ENCODE measurements around the gene MCC.

The MCC gene

GRCh38 chr5:113487781-113488644 is at the start of gene MCC:
TSS of gene MCC (minus strand) at chr5:113488453.
- DNase-seq (ENCODE audit: low read depth in 2 of 2) = peak; percentile 81 to 83

GRCh38 chr5:113531481-113532159 is 43.4 kb upstream of the MCC start:
- DNase-seq (ENCODE audit: low read depth in 2 of 2) = no peak

GRCh38 chr5:113527746-113528145 is 39.5 kb upstream of the MCC start:
- DNase-seq (ENCODE audit: low read depth in 2 of 2) = no peak

- DNase-seq (ENCODE audit: low read depth in 2 of 2) = no peak
Observed at GRCh38 chr5:113526421-113526820, 38.2 kb upstream of the MCC start.

GRCh38 chr5:113524927-113525326 is 36.7 kb upstream of the MCC start:
- no peak for DNase-seq (ENCODE audit: low read depth in 2 of 2)

- no peak for DNase-seq (ENCODE audit: low read depth in 2 of 2)
Observed at GRCh38 chr5:113523168-113523567, 34.9 kb upstream of the MCC start.

GRCh38 chr5:113520899-113521298 is 32.6 kb upstream of the MCC start:
- no peak for DNase-seq (ENCODE audit: low read depth in 2 of 2)

GRCh38 chr5:113520429-113520828 is 32.2 kb upstream of the MCC start:
- no peak for DNase-seq (ENCODE audit: low read depth in 2 of 2)

- DNase-seq (ENCODE audit: low read depth in 2 of 2) = no peak
Observed at GRCh38 chr5:113519412-113519811, 31.2 kb upstream of the MCC start.

DNA sequence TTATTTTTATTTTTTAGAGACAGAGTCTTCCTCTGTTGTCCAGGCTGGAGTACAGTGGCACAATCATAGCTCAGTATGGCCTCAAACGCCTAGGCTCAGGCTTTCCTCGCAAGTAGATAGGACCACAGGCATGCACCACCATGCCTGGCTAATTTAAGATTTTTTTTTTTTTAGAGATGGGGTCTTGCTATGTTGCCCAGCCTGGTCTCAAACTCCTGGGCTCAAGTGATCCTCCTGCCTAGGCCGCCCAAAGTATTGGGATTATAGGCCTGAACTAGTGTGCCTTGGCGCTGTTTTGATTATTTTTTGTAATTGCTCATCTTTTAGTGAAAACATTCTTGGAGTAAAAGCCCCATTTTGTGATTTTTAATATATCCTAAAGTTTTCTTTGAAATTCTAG is 30.6 kb upstream of the MCC start:
- no peak for DNase-seq (ENCODE audit: low read depth in 2 of 2)

DNA sequence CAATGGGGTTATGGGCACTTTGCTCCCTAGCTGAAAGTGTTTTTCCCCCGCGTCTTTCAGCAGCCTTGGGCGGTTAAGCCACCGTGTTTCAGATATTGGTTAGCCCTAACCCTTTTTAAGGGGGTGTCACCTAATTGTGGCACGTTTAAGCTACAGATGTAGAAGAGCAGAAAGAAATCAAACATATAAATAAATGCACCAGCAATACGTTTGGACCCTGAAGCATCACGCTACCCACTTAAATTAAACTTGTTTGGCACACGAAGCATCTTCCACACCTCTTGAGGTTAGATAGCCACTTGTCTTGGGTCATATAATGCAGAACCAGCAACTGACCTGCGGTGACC is 26.0 kb upstream of the MCC start:
- DNase-seq (ENCODE audit: low read depth in 2 of 2) = no peak

DNA sequence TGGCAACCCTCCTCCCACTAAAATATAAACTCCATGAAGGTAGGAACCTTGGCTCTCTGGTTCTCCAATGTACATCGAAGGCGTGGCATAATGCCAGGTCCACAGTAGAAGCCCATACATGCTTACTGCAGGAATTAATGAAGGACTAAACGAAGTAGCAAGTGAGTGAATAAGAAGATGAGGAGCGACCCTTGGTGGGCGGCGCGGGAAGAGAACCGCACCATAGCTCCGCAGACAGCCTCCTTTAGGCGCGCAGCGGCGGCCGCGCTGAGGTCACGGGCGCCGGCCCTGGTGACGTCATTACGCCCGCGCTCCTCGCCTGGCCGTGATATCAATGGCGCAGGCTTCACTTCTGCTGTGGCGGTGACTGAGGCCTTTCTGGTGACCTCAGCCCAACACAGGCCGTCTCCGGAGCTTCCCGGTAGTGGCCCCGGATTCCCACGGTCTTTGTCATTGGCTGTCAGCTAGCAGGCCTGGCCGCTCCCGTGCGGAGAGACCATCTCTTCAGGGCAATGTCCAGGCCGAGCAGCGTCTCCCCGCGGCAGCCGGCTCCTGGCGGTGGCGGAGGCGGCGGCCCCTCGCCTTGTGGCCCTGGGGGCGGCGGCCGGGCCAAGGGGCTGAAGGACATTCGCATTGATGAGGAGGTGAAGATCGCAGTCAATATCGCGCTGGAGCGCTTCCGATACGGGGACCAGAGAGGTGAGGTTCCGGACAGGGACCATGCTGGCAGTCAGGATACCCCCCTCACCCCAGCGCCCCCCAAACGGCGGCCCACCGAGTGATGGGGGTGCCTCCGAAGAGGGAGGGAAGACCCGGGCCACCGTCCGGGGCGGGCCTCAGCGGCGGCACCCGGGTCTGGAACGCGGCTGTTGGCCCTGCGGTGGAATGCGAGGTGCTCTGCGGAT is 25.4 kb upstream of the MCC start, which contains the start of gene YTHDC2:
Gene YTHDC2 (plus strand): TSS at position 311 of the 905 bp plus-strand sequence. CDS start 202 bp downstream, at position 513.
- peak; percentile 61 to 64 for DNase-seq (ENCODE audit: low read depth in 2 of 2)

DNA sequence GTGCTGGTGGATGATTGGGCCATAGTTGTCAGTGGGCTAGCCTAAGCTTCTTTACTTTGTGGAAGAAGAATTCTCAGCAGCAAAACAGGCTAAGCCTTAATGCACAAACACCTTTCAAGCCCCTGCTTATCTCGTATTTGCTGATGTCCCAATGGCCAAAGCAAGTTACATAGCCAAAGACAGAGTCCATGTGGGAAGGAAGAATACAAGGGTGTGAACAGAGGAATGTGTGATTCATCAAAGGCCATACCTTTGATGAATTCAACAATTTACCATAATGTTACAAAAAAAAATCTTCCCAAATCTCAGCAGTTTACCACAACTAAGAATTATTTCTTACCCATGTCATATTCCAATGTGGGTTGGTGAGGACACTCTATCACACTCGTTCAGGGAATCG is 24.1 kb upstream of the MCC start:
- no peak for DNase-seq (ENCODE audit: low read depth in 2 of 2)

DNA sequence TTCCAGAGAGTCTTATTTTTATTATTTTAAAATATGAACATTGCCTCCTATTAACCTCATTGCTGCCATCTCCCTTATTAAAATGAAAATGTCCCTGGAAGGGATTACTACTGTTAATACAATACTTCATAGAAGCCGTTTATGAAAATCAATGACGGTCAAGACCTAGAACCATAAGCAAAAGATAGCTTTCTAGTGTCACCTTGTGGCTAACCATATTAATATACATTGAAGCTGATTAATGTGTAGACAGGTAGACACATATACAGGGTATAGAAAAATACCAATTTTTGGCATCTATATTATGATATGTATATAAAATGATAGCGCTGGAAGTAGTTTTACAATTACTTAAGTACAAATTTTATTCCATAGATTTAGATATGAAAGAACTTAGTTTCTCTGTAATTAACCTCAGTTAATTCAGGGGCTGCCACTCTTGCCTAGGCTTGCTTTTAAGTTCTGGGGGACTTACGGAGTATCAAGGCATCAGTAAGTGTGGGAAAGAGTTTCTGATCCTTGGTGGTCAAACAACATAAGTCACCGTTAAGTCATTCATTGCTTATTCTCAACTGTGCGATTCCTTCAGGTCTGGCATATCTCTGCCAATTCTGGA is 22.7 kb upstream of the MCC start:
- peak in 1 of 2 experiments; percentile 21 for DNase-seq (ENCODE audit: low read depth in 2 of 2)

DNA sequence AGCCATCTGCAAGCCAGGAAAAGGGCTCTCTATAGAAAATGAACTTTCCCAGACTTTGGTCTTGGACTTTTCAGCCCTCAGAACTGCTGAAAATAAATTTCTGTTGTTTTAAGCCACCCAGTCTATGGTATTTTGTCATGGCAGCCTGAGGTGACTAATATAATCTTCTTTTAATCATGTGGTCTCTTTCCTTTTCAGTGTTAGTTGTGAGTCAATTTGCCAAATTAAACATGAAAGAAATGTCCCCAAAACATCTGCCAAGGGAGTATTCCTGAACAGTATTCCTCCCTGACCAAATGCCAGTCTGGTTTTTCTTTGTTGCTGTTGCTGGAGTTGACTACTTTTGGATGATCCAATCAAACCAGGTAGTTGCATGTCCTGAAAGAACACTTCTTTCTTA is 20.5 kb upstream of the MCC start:
- DNase-seq (ENCODE audit: low read depth in 2 of 2) = no peak

DNA sequence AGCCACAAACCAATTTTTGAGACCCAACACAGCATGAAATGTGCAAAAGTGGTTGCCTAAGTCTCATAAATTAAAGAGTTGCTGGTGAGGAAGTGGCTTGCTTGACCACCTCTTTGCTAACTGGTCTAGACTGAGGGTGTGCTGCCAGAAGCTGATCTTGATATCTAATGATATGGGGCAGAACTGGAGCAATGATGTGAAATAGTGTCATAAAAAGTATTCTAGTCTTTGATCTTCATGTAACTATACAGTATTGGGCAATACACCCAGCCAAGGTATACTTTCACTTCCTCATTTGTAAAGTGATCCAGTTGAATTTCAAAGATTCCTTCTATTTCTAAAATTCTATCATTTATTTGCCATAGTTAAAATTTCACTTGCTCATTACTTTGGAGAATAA is 19.3 kb upstream of the MCC start:
- no peak for DNase-seq (ENCODE audit: low read depth in 2 of 2)

DNA sequence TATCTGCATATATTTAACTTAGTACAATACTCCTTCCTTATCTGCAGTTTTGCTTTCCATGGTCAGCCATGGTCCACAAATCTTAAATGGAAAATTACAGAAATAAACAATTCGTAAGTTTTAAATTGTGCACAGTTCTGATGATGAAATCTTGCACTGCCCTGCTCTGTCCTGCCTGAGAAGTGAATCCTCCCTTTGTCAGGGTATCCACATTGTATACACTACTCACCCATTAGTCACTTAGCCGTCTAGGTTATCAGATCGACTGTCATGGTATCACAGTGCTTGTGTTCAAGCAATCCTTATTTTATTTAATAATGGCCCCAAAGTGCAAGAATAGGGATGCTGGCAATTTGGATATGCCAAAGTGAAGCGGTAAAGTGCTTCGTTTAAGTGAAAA is 16.9 kb upstream of the MCC start:
- DNase-seq (ENCODE audit: low read depth in 2 of 2) = no peak

DNA sequence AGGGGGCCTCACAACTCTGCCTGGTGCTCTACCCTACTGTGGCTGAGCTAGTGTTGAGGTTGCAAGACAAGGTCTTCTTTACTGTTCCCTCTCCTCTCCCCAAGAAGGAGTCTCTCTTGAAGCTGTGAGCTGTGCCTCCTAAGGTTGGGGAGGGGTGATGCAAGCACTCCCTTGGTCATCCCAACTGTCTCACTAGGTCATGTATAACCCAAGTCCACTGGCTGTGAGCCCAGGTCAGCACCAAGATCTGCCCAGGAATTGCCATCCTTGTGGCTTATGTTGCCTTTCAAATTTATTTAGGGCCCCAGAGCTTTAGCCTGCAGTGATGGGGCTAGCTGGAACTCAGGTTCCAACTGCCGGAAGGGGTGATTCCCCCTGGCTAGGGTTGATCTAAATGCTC is 14.9 kb upstream of the MCC start:
- no peak for DNase-seq (ENCODE audit: low read depth in 2 of 2)

DNA sequence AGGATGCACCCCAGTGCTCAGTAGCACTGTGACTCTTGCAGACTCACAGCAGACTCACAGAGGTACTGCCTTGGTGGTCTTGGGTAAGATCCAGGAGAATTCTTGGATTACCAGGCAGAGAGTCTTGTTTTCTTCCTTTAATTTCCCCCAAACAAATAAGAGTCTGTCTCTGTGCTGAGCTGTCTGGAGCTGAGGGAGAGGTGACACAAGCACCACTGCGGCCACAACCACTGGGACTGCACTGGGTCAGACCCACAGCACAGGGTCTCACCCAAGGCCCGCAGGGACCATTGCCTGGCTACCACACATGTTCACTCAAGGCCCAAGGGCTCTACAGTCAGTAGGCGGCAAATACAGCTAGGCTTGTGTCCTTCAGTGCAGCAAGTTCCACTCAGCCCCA is 13.8 kb upstream of the MCC start:
- DNase-seq (ENCODE audit: low read depth in 2 of 2) = no peak

- peak in 1 of 2 experiments; percentile 21 for DNase-seq (ENCODE audit: low read depth in 2 of 2)
Observed at GRCh38 chr5:113495422-113495841, 7.2 kb upstream of the MCC start.

DNA sequence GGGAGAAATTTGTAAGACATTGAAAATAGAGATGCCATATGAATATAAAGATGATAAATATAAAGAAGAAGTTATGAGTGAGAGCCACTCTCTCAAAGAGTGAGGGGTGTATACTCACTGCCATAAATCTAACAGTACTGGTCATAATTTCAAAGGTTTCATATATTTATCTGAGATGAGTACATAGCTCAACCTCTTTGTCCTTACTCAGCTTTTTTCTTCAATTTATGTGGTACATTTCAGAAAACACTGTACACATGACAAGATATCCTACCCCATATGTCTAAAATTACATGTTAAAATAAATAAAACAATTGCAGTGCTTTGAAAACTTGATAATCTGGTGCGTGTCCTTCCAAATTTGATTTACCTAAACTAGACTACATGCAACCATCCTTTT is 5.2 kb upstream of the MCC start:
- no peak for DNase-seq (ENCODE audit: low read depth in 2 of 2)

DNA sequence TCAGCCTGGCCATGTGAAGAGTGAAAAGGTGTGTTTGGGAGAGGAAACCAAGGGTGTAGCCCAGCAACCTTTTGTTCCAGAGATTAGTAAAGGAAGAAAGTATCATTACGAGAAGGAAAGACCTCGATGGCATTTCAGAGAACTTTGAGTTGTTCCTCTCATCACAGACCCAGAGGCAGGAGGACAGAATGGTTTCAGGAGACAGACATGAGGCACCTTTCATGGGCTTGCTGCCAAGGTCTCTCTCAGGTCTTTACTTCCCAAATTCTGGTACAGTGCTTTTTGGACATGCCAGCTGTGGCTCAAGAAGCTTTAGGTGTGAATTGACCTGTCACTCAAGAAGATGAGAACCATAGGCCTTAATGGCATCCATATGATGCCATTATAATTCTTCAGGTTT is 2.8 kb upstream of the MCC start:
- no peak for DNase-seq (ENCODE audit: low read depth in 2 of 2)

Measured in fibroblast of skin of left quadriceps (primary cell).